Naive thymus-derived CD4-positive, alpha-beta T cell (primary cell): ENCODE results near the gene TTC1. TPM values are rescaled to one million over a fixed set of nuclear protein-coding genes. Genes with fewer than 3 reads are reported as not detected.

ENCODE experiments used
- ATAC-seq: fragments of 150-1000 bp; cut with Tn5 transposase; 2 replicates; pipeline ENCODE4 v1.10.0; 2021; ENCODE audit warnings: mild to moderate bottlenecking, moderate library complexity
- CTCF ChIA-PET: fragments of 350-600 bp; sonication (Branson Sonifier 250); formaldehyde crosslinking; loops from one replicate; lab custom pipeline; 2021; ENCODE audit warnings: antibody characterized with exemption; lab: Charles Lee
- POLR2A ChIA-PET: fragments of 350-600 bp; sonication (Branson Sonifier 250); formaldehyde crosslinking; loops from one replicate; lab custom pipeline; 2021; ENCODE audit warnings: antibody characterized with exemption, inconsistent platforms; lab: Charles Lee
- DNase-seq, 9 donors: peaks; one replicate each; pipeline versions ENCODE4 v3.0.0 to v3.0.0-alpha.2; 2020 to 2022; ENCODE audit warnings: mixed read lengths in 1 of 9
- H3K27ac ChIP-seq: one replicate; pipeline ENCODE4 v1.7.0; 2013; ENCODE audit warnings: mild to moderate bottlenecking, low read depth, low read length, moderate library complexity
- H3K27me3 ChIP-seq, 2 donors: one replicate each; pipeline ENCODE4 v1.7.0; 2013; ENCODE audit warnings: low read length in 2 of 2, mild to moderate bottlenecking in 2 of 2, moderate library complexity in 2 of 2; ENCODE audit not compliant: control insufficient read depth in 2 of 2, insufficient read depth in 2 of 2
- H3K36me3 ChIP-seq, 3 experiments: 1 replicate in 2 of 3; 2 replicates in 1 of 3; pipeline ENCODE4 v1.7.0; 2013; ENCODE audit warnings: low read length in 3 of 3, mild to moderate bottlenecking in 3 of 3, moderate library complexity in 1 of 3; ENCODE audit not compliant: insufficient read depth in 3 of 3, control insufficient read depth in 2 of 3
- H3K4me1 ChIP-seq, 2 donors: one replicate each; pipeline ENCODE4 v1.7.0; 2013; ENCODE audit warnings: low read length in 2 of 2, mild to moderate bottlenecking in 2 of 2, moderate library complexity in 1 of 2; ENCODE audit not compliant: control insufficient read depth in 2 of 2, insufficient read depth in 2 of 2
- H3K4me3 ChIP-seq: 2 replicates; pipeline ENCODE4 v1.7.0; 2013; ENCODE audit warnings: mild to moderate bottlenecking, low read length
- H3K9me3 ChIP-seq, 3 experiments: 1 replicate in 2 of 3; 2 replicates in 1 of 3; pipeline ENCODE4 v1.7.0; 2013; ENCODE audit warnings: low read length in 3 of 3; ENCODE audit not compliant: control insufficient read depth in 2 of 3
- H3K27ac Mint-ChIP-seq, 9 donors: one replicate each; pipeline ENCODE4 v1.8.0; 2020 to 2022; ENCODE audit warnings: mixed read lengths in 9 of 9, mild to moderate bottlenecking in 8 of 9, moderate library complexity in 5 of 9, inconsistent platforms in 2 of 9
- H3K27me3 Mint-ChIP-seq, 5 donors: one replicate each; pipeline ENCODE4 v1.8.0; 2021 to 2022; ENCODE audit warnings: mixed read lengths in 5 of 5, mild to moderate bottlenecking in 1 of 5
- H3K36me3 Mint-ChIP-seq, 5 donors: one replicate each; pipeline ENCODE4 v1.8.0; 2020 to 2022; ENCODE audit warnings: mixed read lengths in 5 of 5, mild to moderate bottlenecking in 3 of 5, inconsistent platforms in 1 of 5
- H3K4me1 Mint-ChIP-seq, 7 donors: one replicate each; pipeline ENCODE4 v1.8.0; 2020 to 2022; ENCODE audit warnings: mixed read lengths in 7 of 7, mild to moderate bottlenecking in 3 of 7, inconsistent platforms in 1 of 7
- H3K4me3 Mint-ChIP-seq, 10 donors: one replicate each; pipeline ENCODE4 v1.8.0; 2020 to 2022; ENCODE audit warnings: mild to moderate bottlenecking in 10 of 10, mixed read lengths in 10 of 10, moderate library complexity in 6 of 10, inconsistent platforms in 2 of 10
- H3K9me3 Mint-ChIP-seq, 11 donors: one replicate each; pipeline ENCODE4 v1.8.0; 2020 to 2022; ENCODE audit warnings: mixed read lengths in 11 of 11, mild to moderate bottlenecking in 4 of 11, inconsistent platforms in 1 of 11, moderate library complexity in 1 of 11
- intact Hi-C, 2 donors: fragments of 100-400 bp; cut with micrococcal nuclease; formaldehyde crosslinking; loops; one replicate each; pipeline ENCODE4 v1.15.1; 2023
- polyA plus RNA-seq, 2 donors: library from polyadenylated mRNA; unstranded; fragments of 300-500 nt; fragmentation: Illumina TruSeq; gene quantifications; one replicate each; pipeline ENCODE4 v1.2.3, GENCODE V29; 2021
- total RNA-seq, 6 experiments: library from RNA in 5 of 6; stranded (reverse) in 5 of 6; gene quantifications; 1 replicate in 5 of 6; 2 replicates in 1 of 6; pipeline ENCODE4 v1.2.3 and lab custom pipeline; 2021 to 2026

TTC1 gene
- total and polyA plus RNA-seq, 7 experiments from 2014 or later, result 24.3 to 86.4 (median 41.8) TPM

- no peak for DNase-seq
- Mint-ChIP-seq H3K9me3 (peaks cover 0 to 5% (median 0%) of the 10 kb centered on the region in 11 donors), H3K4me3 (no peak overlapping the region), H3K4me1 (peaks cover 6 to 22% (median 13%) of the 10 kb centered on the region in 7 donors), H3K36me3 (peaks cover 0 to 6% (median 0%) of the 10 kb centered on the region in 5 donors), H3K27ac (no peak overlapping the region), H3K27me3 (peaks cover 52 to 62% (median 56%) of the 10 kb centered on the region in 5 donors)
- intact Hi-C loops, result no loop called here
- H3K9me3 ChIP-seq, result no peaks in the 10 kb centered on the region
- POLR2A ChIA-PET, result interaction anchor here (0.7 kb wide), 1 partner anchor 425 kb away, joined by 3 read pairs; no protein-coding TSS in a partner anchor
- CTCF ChIA-PET, result no interaction called here
- no peak overlapping the region for H3K4me3 ChIP-seq
- no peak overlapping the region for H3K27ac ChIP-seq
- H3K4me1 ChIP-seq, result no peaks in the 10 kb centered on the region
- no peak for ATAC-seq
- no peaks in the 10 kb centered on the region for H3K36me3 ChIP-seq
- peaks cover 1 to 5% of the 10 kb centered on the region in 2 donors for H3K27me3 ChIP-seq
Observed at GRCh38 chr5:159975462-159976019, 33.4 kb upstream of the TTC1 start.

- H3K27me3 Mint-ChIP-seq, result peaks cover 41 to 59% (median 47%) of the 10 kb centered on the region in 5 donors
- no peaks in the 10 kb centered on the region for H3K9me3 ChIP-seq
- ChIA-PET POLR2A (no interaction called here), CTCF (interaction anchor here (0.6 kb wide), 3 partner anchors 10 to 656 kb away, joined by 3 to 4 read pairs (median 3); no protein-coding TSS in a partner anchor)
- no peak overlapping the region for H3K4me3 Mint-ChIP-seq
- no peaks in the 10 kb centered on the region for H3K4me1 ChIP-seq
- H3K36me3 ChIP-seq, result no peaks in the 10 kb centered on the region
- ATAC-seq (no peak), DNase-seq (no peak)
- no peak overlapping the region for H3K27ac Mint-ChIP-seq
- no peak overlapping the region for H3K4me3 ChIP-seq
- intact Hi-C loops, result no loop called here
- no peak overlapping the region for H3K27ac ChIP-seq
- H3K27me3 ChIP-seq, result no peaks in the 10 kb centered on the region
- no peaks in the 10 kb centered on the region for H3K36me3 Mint-ChIP-seq
- peaks cover 6 to 14% (median 8%) of the 10 kb centered on the region in 7 donors for H3K4me1 Mint-ChIP-seq
- H3K9me3 Mint-ChIP-seq, result peaks cover 0 to 3% (median 0%) of the 10 kb centered on the region in 11 donors
Observed at GRCh38 chr5:159976921-159977320, 32.0 kb upstream of the TTC1 start.

GRCh38 chr5:159978358-159978757 lies 30.6 kb upstream of the TTC1 start:
- Mint-ChIP-seq H3K4me3 (no peak overlapping the region), H3K27me3 (peaks cover 32 to 49% (median 38%) of the 10 kb centered on the region in 5 donors), H3K9me3 (peaks cover 0 to 3% (median 0%) of the 10 kb centered on the region in 11 donors), H3K36me3 (no peaks in the 10 kb centered on the region), H3K27ac (no peak overlapping the region), H3K4me1 (peaks cover 0 to 7% (median 0%) of the 10 kb centered on the region in 7 donors)
- Histone ChIP-seq H3K4me3 (no peak overlapping the region), H3K36me3 (no peaks in the 10 kb centered on the region), H3K27me3 (no peaks in the 10 kb centered on the region), H3K9me3 (no peaks in the 10 kb centered on the region), H3K4me1 (no peaks in the 10 kb centered on the region), H3K27ac (no peak overlapping the region)
- ChIA-PET POLR2A (no interaction called here), CTCF (interaction anchor here (0.6 kb wide), 1 partner anchor 818 kb away, joined by 3 read pairs; no protein-coding TSS in a partner anchor)
- intact Hi-C loops, result no loop called here
- DNase-seq (no peak), ATAC-seq (no peak)

- Histone ChIP-seq H3K36me3 (no peaks in the 10 kb centered on the region), H3K4me1 (peaks cover 0 to 6% of the 10 kb centered on the region in 2 donors), H3K4me3 (no peak overlapping the region), H3K9me3 (no peaks in the 10 kb centered on the region), H3K27ac (no peak overlapping the region), H3K27me3 (peaks cover 0 to 5% of the 10 kb centered on the region in 2 donors)
- no peaks in the 10 kb centered on the region for H3K36me3 Mint-ChIP-seq
- H3K4me1 Mint-ChIP-seq, result peaks cover 0 to 3% (median 0%) of the 10 kb centered on the region in 7 donors
- H3K4me3 Mint-ChIP-seq, result peak overlapping the region in 1 of 10 donors; percentile 60
- no peak for DNase-seq
- ChIA-PET CTCF (no interaction called here), POLR2A (no interaction called here)
- intact Hi-C loops, result no loop called here
- no peak overlapping the region for H3K27ac Mint-ChIP-seq
- no peak for ATAC-seq
- no peaks in the 10 kb centered on the region for H3K9me3 Mint-ChIP-seq
- H3K27me3 Mint-ChIP-seq, result peaks cover 11 to 47% (median 30%) of the 10 kb centered on the region in 5 donors
Observed at GRCh38 chr5:159982421-159983173, 26.3 kb upstream of the TTC1 start.

- peak; percentile 92 for ATAC-seq
- H3K4me1 ChIP-seq, result peaks cover 0 to 6% of the 10 kb centered on the region in 2 donors
- Mint-ChIP-seq H3K36me3 (peaks cover 0 to 6% (median 0%) of the 10 kb centered on the region in 5 donors), H3K4me3 (peak overlapping the region; percentile 55 to 78 (median 66)), H3K9me3 (peaks cover 0 to 9% (median 3%) of the 10 kb centered on the region in 11 donors), H3K27ac (peak overlapping the region in 3 of 9 donors; percentile 70 to 83 (median 70)), H3K4me1 (peaks cover 0 to 3% (median 0%) of the 10 kb centered on the region in 7 donors), H3K27me3 (peaks cover 24 to 70% (median 34%) of the 10 kb centered on the region in 5 donors)
- H3K27me3 ChIP-seq, result peaks cover 0 to 5% of the 10 kb centered on the region in 2 donors
- DNase-seq, result peak; percentile 56 to 73 (median 69)
- ChIA-PET CTCF (interaction anchor here (0.5 to 4.3 kb wide), 17 partner anchors 10 to 832 kb away, joined by 3 to 44 read pairs (median 4); no protein-coding TSS in a partner anchor), POLR2A (no interaction called here)
- intact Hi-C loops, result loop anchor here (1.0 to 2.0 kb wide), 7 partner anchors 470 to 831 kb away; no protein-coding TSS in a partner anchor
- no peaks in the 10 kb centered on the region for H3K9me3 ChIP-seq
- no peaks in the 10 kb centered on the region for H3K36me3 ChIP-seq
- peak overlapping the region; percentile 58 for H3K4me3 ChIP-seq
- H3K27ac ChIP-seq, result no peak overlapping the region
Observed at GRCh38 chr5:159987031-159987674, 21.8 kb upstream of the TTC1 start.

- Mint-ChIP-seq H3K9me3 (peaks cover 0 to 28% (median 12%) of the 10 kb centered on the region in 11 donors), H3K27ac (no peak overlapping the region), H3K4me1 (peaks cover 0 to 3% (median 0%) of the 10 kb centered on the region in 7 donors), H3K36me3 (peaks cover 0 to 10% (median 0%) of the 10 kb centered on the region in 5 donors), H3K27me3 (peaks cover 33 to 60% (median 38%) of the 10 kb centered on the region in 5 donors), H3K4me3 (no peak overlapping the region)
- H3K4me1 ChIP-seq, result peaks cover 0 to 6% of the 10 kb centered on the region in 2 donors
- peaks cover 0 to 9% (median 0%) of the 10 kb centered on the region in 3 experiments for H3K9me3 ChIP-seq
- ATAC-seq (no peak), DNase-seq (no peak)
- no peak overlapping the region for H3K4me3 ChIP-seq
- H3K27me3 ChIP-seq, result peaks cover 0 to 5% of the 10 kb centered on the region in 2 donors
- ChIA-PET POLR2A (no interaction called here), CTCF (interaction anchor here (0.6 kb wide), 1 partner anchor 35 kb away, joined by 3 read pairs; no protein-coding TSS in a partner anchor)
- no peak overlapping the region for H3K27ac ChIP-seq
- intact Hi-C loops, result no loop called here
- H3K36me3 ChIP-seq, result no peaks in the 10 kb centered on the region
Observed at GRCh38 chr5:159990506-159990905, 18.4 kb upstream of the TTC1 start.
